IMR-90 (cell line): Measurements from ENCODE around the gene GABPB2. TPM values are rescaled to one million over a fixed set of nuclear protein-coding genes. Genes with fewer than 3 reads are reported as not detected.

Source experiments
- ATAC-seq: fragments of 200-7000 bp; cut with Tn5 transposase; 2 replicates; pipeline ENCODE4 v1.9.1; 2020; ENCODE audit warnings: low read depth, mild to moderate bottlenecking, moderate library complexity
- BruUV-seq: library from RNA; stranded (reverse); fragments of 400-500 nt; replicated peaks from 2 replicates; lab custom pipeline; 2021; lab: Mats Ljungman, UMichigan
- CTCF ChIA-PET: fragments of 300-600 bp; formaldehyde crosslinking; extraction: SDS; loops from one replicate; lab custom pipeline; 2021; ENCODE audit warnings: antibody characterized with exemption; lab: Yijun Ruan, JAX
- POLR2A ChIA-PET: fragments of 300-600 bp; sonication (Branson Sonifier 250); formaldehyde crosslinking; loops from one replicate; lab custom pipeline; 2022; ENCODE audit warnings: antibody characterized with exemption; ENCODE audit not compliant: unreplicated experiment; lab: Charles Lee
- DNase-seq: peaks from one replicate; pipeline ENCODE4 v3.0.0; 2013
- H2AFZ ChIP-seq: replicated peaks from 2 replicates; pipeline ENCODE3; 2013; ENCODE audit warnings: low read length, mild to moderate bottlenecking; ENCODE audit not compliant: poor library complexity
- H2AK5ac ChIP-seq: 2 replicates; pipeline ENCODE4 v1.6.1; 2013; ENCODE audit warnings: low read depth, low read length, inconsistent platforms
- H2AK9ac ChIP-seq: replicated peaks from 2 replicates; pipeline ENCODE3; 2013; ENCODE audit warnings: mild to moderate bottlenecking, low read depth, low read length, moderate library complexity; ENCODE audit not compliant: poor library complexity
- H2BK120ac ChIP-seq: 2 replicates; pipeline ENCODE4 v1.6.1; 2013; ENCODE audit warnings: low read depth, low read length, inconsistent platforms
- H2BK15ac ChIP-seq: 3 replicates; pipeline ENCODE4 v1.6.1; 2013; ENCODE audit warnings: low read depth, low read length, inconsistent platforms
- H2BK20ac ChIP-seq: 2 replicates; pipeline ENCODE4 v1.6.1; 2013; ENCODE audit warnings: low read depth, mild to moderate bottlenecking, inconsistent platforms, low read length, moderate library complexity
- H2BK5ac ChIP-seq: 2 replicates; pipeline ENCODE4 v1.6.1; 2013; ENCODE audit warnings: mild to moderate bottlenecking, low read depth, low read length, inconsistent platforms; ENCODE audit not compliant: poor library complexity, severe bottlenecking
- H3K14ac ChIP-seq: replicated peaks from 2 replicates; pipeline ENCODE4 v1.6.1; 2013; ENCODE audit warnings: low read depth, low read length, inconsistent platforms
- H3K18ac ChIP-seq: 2 replicates; pipeline ENCODE4 v1.6.1; 2013; ENCODE audit warnings: low read depth, low read length, control low read depth
- H3K23ac ChIP-seq: 2 replicates; pipeline ENCODE4 v1.6.1; 2013; ENCODE audit warnings: low read depth, low read length, inconsistent platforms
- H3K27ac ChIP-seq: 2 replicates; pipeline ENCODE4 v1.5.1; 2013; ENCODE audit warnings: mild to moderate bottlenecking, control low read depth, low read length; ENCODE audit not compliant: insufficient read depth
- H3K27me3 ChIP-seq: 2 replicates; pipeline ENCODE4 v1.6.1; 2013; ENCODE audit warnings: low read length; ENCODE audit not compliant: control insufficient read depth, insufficient read depth
- H3K36me3 ChIP-seq: 2 replicates; pipeline ENCODE4 v1.6.1; 2013; ENCODE audit warnings: low read length, mixed read lengths; ENCODE audit not compliant: control insufficient read depth, insufficient read depth
- H3K4ac ChIP-seq: 2 replicates; pipeline ENCODE4 v1.6.1; 2013; ENCODE audit warnings: low read depth, low read length, inconsistent platforms
- H3K4me1 ChIP-seq: 2 replicates; pipeline ENCODE4 v1.6.1; 2013; ENCODE audit warnings: low read length, mixed read lengths; ENCODE audit not compliant: control insufficient read depth, insufficient read depth
- H3K4me2 ChIP-seq: 2 replicates; pipeline ENCODE4 v1.6.1; 2013; ENCODE audit warnings: low read depth, mild to moderate bottlenecking, control low read depth, low read length, moderate library complexity
- H3K4me3 ChIP-seq: 2 replicates; pipeline ENCODE4 v1.5.1; 2013; ENCODE audit warnings: low read depth, mild to moderate bottlenecking, control low read depth, low read length, moderate library complexity; ENCODE audit not compliant: insufficient read depth
- H3K56ac ChIP-seq: 2 replicates; pipeline ENCODE4 v1.6.1; 2013; ENCODE audit warnings: low read length, inconsistent platforms; ENCODE audit not compliant: insufficient read depth; ENCODE audit errors: extremely low read depth
- H3K79me1 ChIP-seq, 2 experiments: 2 replicates each; pipeline ENCODE4 v1.6.1; 2013; ENCODE audit warnings: low read length in 2 of 2, inconsistent platforms in 1 of 2, low read depth in 1 of 2
- H3K9ac ChIP-seq: 2 replicates; pipeline ENCODE4 v1.6.1; 2013; ENCODE audit warnings: low read depth, low read length, control low read depth
- H3K9me1 ChIP-seq: 2 replicates; pipeline ENCODE4 v1.6.1; 2013; ENCODE audit warnings: low read length, inconsistent platforms; ENCODE audit not compliant: insufficient read depth
- H3K9me3 ChIP-seq: 2 replicates; pipeline ENCODE4 v1.6.1; 2013; ENCODE audit warnings: low read length; ENCODE audit not compliant: control insufficient read depth, insufficient read depth
- H4K20me1 ChIP-seq: 2 replicates; pipeline ENCODE4 v1.6.1; 2013; ENCODE audit warnings: low read length, inconsistent platforms; ENCODE audit not compliant: insufficient read depth
- H4K5ac ChIP-seq: 2 replicates; pipeline ENCODE4 v1.6.1; 2013; ENCODE audit warnings: mild to moderate bottlenecking, low read depth, low read length, control low read depth
- H4K8ac ChIP-seq, 2 experiments: 2 replicates each; pipeline ENCODE4 v1.6.1; 2013; ENCODE audit warnings: low read depth in 2 of 2, low read length in 2 of 2, control low read depth in 1 of 2, inconsistent platforms in 1 of 2
- H4K91ac ChIP-seq: 2 replicates; pipeline ENCODE4 v1.6.1; 2013; ENCODE audit warnings: low read depth, low read length, inconsistent platforms; ENCODE audit not compliant: insufficient read depth
- BHLHE40 ChIP-seq: fragments of 150-350 bp; IDR thresholded peaks from 2 replicates; pipeline ENCODE4 v1.6.1; 2016; ENCODE audit warnings: mild to moderate bottlenecking, low read depth, low read length
- MAFK ChIP-seq: IDR thresholded peaks from 2 replicates; pipeline ENCODE4 v1.6.1; 2012; ENCODE audit warnings: low read depth, low read length, improper control_type of control experiment
- NFE2L2 ChIP-seq: fragments of 150-350 bp; IDR thresholded peaks from 2 replicates; pipeline ENCODE4 v1.6.1; 2016; ENCODE audit warnings: low read depth, mild to moderate bottlenecking, low read length
- RAD21 ChIP-seq: IDR thresholded peaks from 2 replicates; pipeline ENCODE4 v1.6.1; 2012; ENCODE audit warnings: low read length, improper control_type of control experiment
- SMC3 ChIP-seq: fragments of 150-350 bp; IDR thresholded peaks from 2 replicates; pipeline ENCODE4 v1.6.1; 2016; ENCODE audit warnings: low read depth, mild to moderate bottlenecking, antibody characterized with exemption, low read length, moderate library complexity
- WGBS, 2 experiments: methylation state at CpG; one replicate each; pipeline versions ENCODE4 v1.1.5 to v1.1.7; 2013; ENCODE audit warnings: missing lambda C conversion rate in 2 of 2; ENCODE audit not compliant: insufficient read length in 1 of 2; ENCODE audit errors: extremely low coverage in 2 of 2; 5-methylcytosine and 5-hydroxymethylcytosine counted together
- dilution Hi-C: fragments of 300-500 bp; cut with HindIII; formaldehyde crosslinking; loops from one replicate; pipeline ENCODE4 v1.14.3; 2018; ENCODE audit warnings: low sequenced_read_pairs; ENCODE audit not compliant: unreplicated experiment
- in situ Hi-C: fragments of 300-500 bp; cut with MboI; formaldehyde crosslinking; loops from 3 replicates; pipeline ENCODE4 v1.14.3; 2019; ENCODE audit warnings: low sequenced_read_pairs, inconsistent platforms, mixed read lengths
- intact Hi-C: fragments of 100-400 bp; cut with micrococcal nuclease; formaldehyde crosslinking; loops from 2 replicates; pipeline ENCODE4 v1.10.0; 2022
- polyA plus RNA-seq, 3 experiments: library from polyadenylated mRNA; depleted of rRNA; stranded (reverse); fragments of >200 nt; gene quantifications; 2 replicates each; pipeline ENCODE4 v1.2.3, GENCODE V29; 2012; ENCODE audit warnings: low replicate concordance in 1 of 3
- total RNA-seq: library from RNA; depleted of rRNA; stranded (reverse); fragments of >200 nt; gene quantifications from 2 replicates; pipeline ENCODE4 v1.2.3, GENCODE V29; 2012

GABPB2 gene
- total and polyA plus RNA-seq, 2 of the 4 experiments (the other 2 are of a cell fraction) = 7.5 to 12.9 TPM

DNA sequence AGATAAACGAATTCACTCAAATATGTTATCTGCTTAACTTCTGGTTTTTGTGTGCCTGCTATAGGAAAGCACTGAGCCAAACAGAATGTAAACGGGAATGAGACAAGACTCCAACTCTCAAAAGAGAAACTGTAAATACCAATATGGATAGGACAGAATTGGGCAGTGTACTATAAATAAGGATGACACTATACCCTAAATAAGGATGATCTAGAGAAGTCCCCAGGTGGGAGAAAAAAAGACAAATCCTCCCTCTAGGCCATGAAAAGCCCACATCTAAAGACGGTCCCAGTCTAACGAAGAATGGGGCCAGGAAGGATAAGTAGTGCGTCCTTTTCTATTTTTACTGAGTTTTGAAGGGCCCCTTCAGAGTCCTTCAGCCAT, 1.5 kb upstream of the GABPB2 start:
- peaks cover 18 to 54% of the 10 kb centered on the region in 2 experiments for H3K79me1 ChIP-seq
- H4K91ac ChIP-seq = no peak overlapping the region
- no peak overlapping the region for H2AK9ac ChIP-seq
- no peak overlapping the region for H3K9ac ChIP-seq
- ATAC-seq = no peak
- in situ Hi-C loops = no loop called here
- H3K27me3 ChIP-seq = no peaks in the 10 kb centered on the region
- H2AK5ac ChIP-seq = no peak overlapping the region
- H3K36me3 ChIP-seq = peaks cover 7% of the 10 kb centered on the region; the same call in 1 of the 2 replicates
- WGBS, 2 experiments = no CpG with 5 or more reads among the region's 5 CpGs
- H2BK5ac ChIP-seq = no peak overlapping the region
- H3K4me1 ChIP-seq = no peaks in the 10 kb centered on the region
- no peak overlapping the region for H2BK120ac ChIP-seq
- H3K9me3 ChIP-seq = no peaks in the 10 kb centered on the region
- no peak overlapping the region for H2BK15ac ChIP-seq
- H3K4ac ChIP-seq = no peak overlapping the region
- no peak for TF ChIP-seq MAFK
- TF ChIP-seq RAD21 = no peak
- no peak for TF ChIP-seq BHLHE40
- TF ChIP-seq NFE2L2 = no peak
- TF ChIP-seq SMC3 = no peak
- no peak overlapping the region for H3K14ac ChIP-seq
- no peaks in the 10 kb centered on the region; the same call in 1 of the 2 replicates for H3K9me1 ChIP-seq
- no peak overlapping the region for H3K56ac ChIP-seq
- no peak overlapping the region for H2BK20ac ChIP-seq
- no peak overlapping the region for H3K4me2 ChIP-seq
- no peak overlapping the region for H3K4me3 ChIP-seq
- intact Hi-C loops = no loop called here
- H3K23ac ChIP-seq = no peak overlapping the region
- H4K8ac ChIP-seq = no peak overlapping the region
- dilution Hi-C loops = no loop called here
- H3K27ac ChIP-seq = no peak overlapping the region
- ChIA-PET CTCF (no interaction called here), POLR2A (no interaction called here)
- H4K20me1 ChIP-seq = no peaks in the 10 kb centered on the region
- BruUV-seq = no TSS peak
- DNase-seq = no peak
- no peak overlapping the region for H4K5ac ChIP-seq
- H2AFZ ChIP-seq = no peak overlapping the region
- H3K18ac ChIP-seq = no peak overlapping the region
